Measurements from ENCODE around the gene PRKCB.
"Not testable (repeated sequence)": the region's sequence is repeated elsewhere in the genome, so short reads cannot be mapped to it uniquely, and the experiment has no call there.

The PRKCB gene

DNA sequence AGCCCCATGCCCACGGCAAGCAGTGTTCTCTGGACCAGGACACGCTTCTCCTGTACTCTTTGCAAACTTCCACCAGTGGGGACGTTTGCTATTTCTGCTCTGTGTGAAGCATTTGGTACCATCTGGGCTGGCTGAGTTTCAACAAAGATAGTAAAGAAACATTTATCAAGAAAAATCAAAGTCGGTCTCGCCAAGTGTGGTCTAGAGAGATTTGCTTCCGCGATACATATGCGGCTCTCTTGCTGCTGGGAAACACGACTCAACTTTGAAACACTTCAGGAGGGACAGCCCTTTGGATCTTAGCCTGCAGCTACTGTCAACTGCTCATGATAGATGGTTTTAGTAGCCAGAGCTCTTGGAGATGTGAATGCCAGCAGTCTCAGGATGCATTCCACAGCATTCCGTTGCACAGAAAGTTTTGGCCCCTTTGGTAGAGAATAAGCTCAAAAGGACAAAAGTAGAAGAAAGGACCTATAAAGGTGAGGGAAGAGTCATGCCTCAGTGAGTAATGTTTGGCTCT, 252.2 kb downstream of the PRKCB start:
- Histone ChIP-seq H3K27ac (ENCODE audit: low read depth, low read length) (no peak overlapping the region), H3K9ac (ENCODE audit: low read length in 5 of 5) (no peak overlapping the region), H3K9me3 (ENCODE audit: control insufficient read depth in 5 of 5, low read length in 5 of 5) (peaks cover 0 to 21% (median 16%) of the 10 kb centered on the region in 5 donors), H3K36me3 (ENCODE audit: control insufficient read depth in 5 of 5, insufficient read depth in 5 of 5, low read length in 5 of 5) (no peaks in the 10 kb centered on the region), H3K4me3 (ENCODE audit: low read depth in 1 of 5, low read length in 5 of 5) (no peak overlapping the region), H3K4me1 (ENCODE audit: control insufficient read depth in 5 of 5, insufficient read depth in 5 of 5, low read length in 5 of 5) (peaks cover 0 to 7% (median 0%) of the 10 kb centered on the region in 5 donors), H3K27me3 (ENCODE audit: control insufficient read depth in 5 of 5, insufficient read depth in 4 of 5, low read length in 5 of 5) (no peaks in the 10 kb centered on the region)

DNA sequence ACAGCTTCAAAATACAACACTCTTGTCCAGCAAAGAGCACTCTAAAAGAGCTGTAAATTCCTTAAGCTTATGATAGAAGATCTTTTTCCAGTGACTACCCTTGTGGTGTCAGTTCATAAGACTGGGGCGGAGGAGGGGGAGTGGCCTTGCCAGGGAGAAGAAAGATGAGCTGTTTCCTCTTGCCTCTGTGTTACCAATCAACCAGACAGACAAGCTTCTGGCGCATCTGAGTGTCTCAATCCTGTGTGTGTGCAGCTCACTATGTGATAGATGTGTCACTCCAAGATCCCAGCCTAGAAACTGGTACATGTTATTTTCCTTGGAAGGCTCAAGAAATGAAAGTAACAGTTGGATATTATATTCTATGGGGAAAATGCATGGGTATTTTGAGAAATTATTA, 253.0 kb downstream of the PRKCB start:
- H3K9me3 ChIP-seq (ENCODE audit: control insufficient read depth in 5 of 5, low read length in 5 of 5), result peaks cover 0 to 21% (median 16%) of the 10 kb centered on the region in 5 donors
- no peak overlapping the region for H3K9ac ChIP-seq (ENCODE audit: low read length in 5 of 5)
- H3K36me3 ChIP-seq (ENCODE audit: control insufficient read depth in 5 of 5, insufficient read depth in 5 of 5, low read length in 5 of 5), result no peaks in the 10 kb centered on the region
- H3K4me3 ChIP-seq (ENCODE audit: low read depth in 1 of 5, low read length in 5 of 5), result no peak overlapping the region
- no peak overlapping the region for H3K27ac ChIP-seq (ENCODE audit: low read depth, low read length)
- H3K27me3 ChIP-seq (ENCODE audit: control insufficient read depth in 5 of 5, insufficient read depth in 4 of 5, low read length in 5 of 5), result no peaks in the 10 kb centered on the region
- H3K4me1 ChIP-seq (ENCODE audit: control insufficient read depth in 5 of 5, insufficient read depth in 5 of 5, low read length in 5 of 5), result peaks cover 0 to 7% (median 0%) of the 10 kb centered on the region in 5 donors

DNA sequence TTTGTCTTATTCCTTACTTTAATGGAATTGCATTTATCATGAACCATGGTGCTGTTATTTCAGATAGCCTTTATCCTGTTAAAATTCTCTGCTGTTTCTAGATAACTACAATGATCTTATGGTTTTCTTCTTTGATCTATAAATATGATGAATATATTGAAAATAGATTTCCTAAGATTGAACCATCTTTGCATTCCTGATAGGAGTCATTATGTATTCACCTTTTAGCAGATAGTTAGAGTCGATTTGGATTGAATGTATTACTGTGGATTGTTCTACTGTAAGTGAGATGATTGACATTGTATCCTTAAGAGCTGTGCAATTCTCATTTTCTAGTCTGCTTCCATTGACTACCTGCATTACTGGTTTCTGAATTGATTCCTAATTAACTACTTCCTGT, 255.3 kb downstream of the PRKCB start:
- H3K36me3 ChIP-seq (ENCODE audit: control insufficient read depth in 5 of 5, insufficient read depth in 5 of 5, low read length in 5 of 5), result no peaks in the 10 kb centered on the region
- H3K9ac ChIP-seq (ENCODE audit: low read length in 5 of 5), result no peak overlapping the region
- H3K27me3 ChIP-seq (ENCODE audit: control insufficient read depth in 5 of 5, insufficient read depth in 4 of 5, low read length in 5 of 5), result no peaks in the 10 kb centered on the region
- peaks cover 0 to 21% (median 16%) of the 10 kb centered on the region in 5 donors for H3K9me3 ChIP-seq (ENCODE audit: control insufficient read depth in 5 of 5, low read length in 5 of 5)
- no peak overlapping the region for H3K4me3 ChIP-seq (ENCODE audit: low read depth in 1 of 5, low read length in 5 of 5)
- H3K4me1 ChIP-seq (ENCODE audit: control insufficient read depth in 5 of 5, insufficient read depth in 5 of 5, low read length in 5 of 5), result peaks cover 0 to 7% (median 0%) of the 10 kb centered on the region in 5 donors
- no peak overlapping the region for H3K27ac ChIP-seq (ENCODE audit: low read depth, low read length)

DNA sequence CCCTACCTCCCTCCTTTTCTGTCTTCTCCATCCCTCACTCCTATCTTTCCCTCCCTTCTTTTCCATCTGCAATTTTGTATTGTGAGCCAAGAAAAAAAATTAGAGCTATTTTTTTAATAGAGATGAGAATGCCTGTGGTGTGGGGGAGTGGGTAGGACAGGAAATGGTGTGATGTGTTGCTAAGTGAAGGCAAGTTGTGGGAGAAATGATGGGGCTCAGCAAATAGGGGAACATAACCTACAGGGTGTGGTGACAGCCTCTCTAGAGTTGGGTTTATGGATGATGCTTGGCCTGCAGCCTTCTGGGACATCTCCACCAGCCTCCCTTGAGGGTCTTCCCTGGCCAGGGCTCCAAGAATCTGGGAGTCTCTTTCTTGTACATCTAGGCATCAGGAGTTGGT, 257.3 kb downstream of the PRKCB start:
- peaks cover 0 to 21% (median 16%) of the 10 kb centered on the region in 5 donors for H3K9me3 ChIP-seq (ENCODE audit: control insufficient read depth in 5 of 5, low read length in 5 of 5)
- H3K9ac ChIP-seq (ENCODE audit: low read length in 5 of 5), result no peak overlapping the region
- H3K27me3 ChIP-seq (ENCODE audit: control insufficient read depth in 5 of 5, insufficient read depth in 4 of 5, low read length in 5 of 5), result no peaks in the 10 kb centered on the region
- H3K36me3 ChIP-seq (ENCODE audit: control insufficient read depth in 5 of 5, insufficient read depth in 5 of 5, low read length in 5 of 5), result no peaks in the 10 kb centered on the region
- H3K27ac ChIP-seq (ENCODE audit: low read depth, low read length), result no peak overlapping the region
- H3K4me3 ChIP-seq (ENCODE audit: low read depth in 1 of 5, low read length in 5 of 5), result no peak overlapping the region
- peaks cover 0 to 2% (median 0%) of the 10 kb centered on the region in 5 donors for H3K4me1 ChIP-seq (ENCODE audit: control insufficient read depth in 5 of 5, insufficient read depth in 5 of 5, low read length in 5 of 5)

DNA sequence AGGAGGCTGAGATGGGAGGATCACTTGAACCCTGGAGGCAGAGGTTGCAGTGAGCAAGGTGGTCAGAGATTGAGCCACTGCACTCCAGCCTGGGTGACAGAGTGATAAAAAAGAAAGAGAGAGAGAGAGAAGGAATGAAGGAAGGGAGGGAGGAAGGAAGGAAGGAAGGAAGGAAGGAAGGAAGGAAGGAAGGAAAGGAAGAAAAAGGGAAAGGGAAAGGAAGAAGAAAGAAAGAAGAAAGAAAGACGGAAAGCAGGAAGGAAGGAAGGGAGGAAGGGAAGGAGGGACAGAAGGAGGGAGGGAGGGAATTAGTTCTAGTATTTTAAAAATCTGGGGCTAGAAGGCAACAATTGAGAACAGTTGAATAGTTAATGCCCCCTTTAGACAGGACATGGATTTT, 258.9 kb downstream of the PRKCB start:
- H3K9me3 ChIP-seq (ENCODE audit: control insufficient read depth in 5 of 5, low read length in 5 of 5), result peaks cover 0 to 21% (median 16%) of the 10 kb centered on the region in 5 donors
- no peak overlapping the region for H3K27ac ChIP-seq (ENCODE audit: low read depth, low read length)
- H3K36me3 ChIP-seq (ENCODE audit: control insufficient read depth in 5 of 5, insufficient read depth in 5 of 5, low read length in 5 of 5), result no peaks in the 10 kb centered on the region
- H3K9ac ChIP-seq (ENCODE audit: low read length in 5 of 5), result no peak overlapping the region
- no peak overlapping the region for H3K4me3 ChIP-seq (ENCODE audit: low read depth in 1 of 5, low read length in 5 of 5)
- no peaks in the 10 kb centered on the region for H3K27me3 ChIP-seq (ENCODE audit: control insufficient read depth in 5 of 5, insufficient read depth in 4 of 5, low read length in 5 of 5)
- no peaks in the 10 kb centered on the region for H3K4me1 ChIP-seq (ENCODE audit: control insufficient read depth in 5 of 5, insufficient read depth in 5 of 5, low read length in 5 of 5)

DNA sequence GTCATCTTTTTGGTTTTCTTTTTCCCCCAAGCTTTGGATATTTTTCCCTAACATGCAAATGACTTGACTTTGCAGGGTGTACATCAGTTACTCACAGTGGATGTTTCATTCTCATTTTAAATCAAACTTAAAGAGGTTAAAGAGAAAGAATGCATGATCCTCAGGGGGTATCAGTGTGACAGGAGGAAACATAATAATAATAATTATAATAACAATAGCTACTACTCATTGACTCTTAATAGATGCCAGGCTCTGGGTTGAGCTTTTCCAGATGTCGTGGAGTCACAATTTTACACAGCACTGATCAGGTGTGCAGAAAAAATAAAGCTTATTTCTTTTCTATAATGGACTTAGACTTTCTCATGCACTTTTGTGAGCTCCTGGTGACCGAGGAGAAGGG, 263.1 kb downstream of the PRKCB start:
- Histone ChIP-seq H3K9ac (ENCODE audit: low read length in 5 of 5) (no peak overlapping the region), H3K4me3 (ENCODE audit: low read depth in 1 of 5, low read length in 5 of 5) (no peak overlapping the region), H3K4me1 (ENCODE audit: control insufficient read depth in 5 of 5, insufficient read depth in 5 of 5, low read length in 5 of 5) (no peaks in the 10 kb centered on the region), H3K27ac (ENCODE audit: low read depth, low read length) (no peak overlapping the region), H3K27me3 (ENCODE audit: control insufficient read depth in 5 of 5, insufficient read depth in 4 of 5, low read length in 5 of 5) (no peaks in the 10 kb centered on the region), H3K36me3 (ENCODE audit: control insufficient read depth in 5 of 5, insufficient read depth in 5 of 5, low read length in 5 of 5) (no peaks in the 10 kb centered on the region), H3K9me3 (ENCODE audit: control insufficient read depth in 5 of 5, low read length in 5 of 5) (no peaks in the 10 kb centered on the region)

DNA sequence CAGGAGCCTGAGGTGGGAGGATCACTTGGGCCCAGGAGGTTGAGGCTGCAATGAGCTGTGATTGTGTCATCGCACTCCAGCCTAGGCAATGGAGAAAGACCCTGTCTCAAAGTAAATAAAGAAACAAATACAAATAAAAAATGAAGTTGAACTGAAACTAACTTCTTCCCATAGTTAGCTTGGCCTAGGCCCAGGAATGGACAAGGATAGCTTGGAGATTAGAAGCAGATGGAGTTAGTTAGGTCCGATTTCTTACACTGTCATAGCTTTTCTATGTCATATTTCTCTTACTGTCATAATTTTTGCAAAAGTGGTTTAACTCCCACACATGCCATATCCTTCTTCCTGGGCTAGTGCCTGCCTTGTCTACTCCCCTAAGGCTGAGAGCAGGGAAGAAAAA, 265.6 kb downstream of the PRKCB start:
- Histone ChIP-seq H3K9me3 (ENCODE audit: control insufficient read depth in 5 of 5, low read length in 5 of 5) (no peaks in the 10 kb centered on the region), H3K36me3 (ENCODE audit: control insufficient read depth in 5 of 5, insufficient read depth in 5 of 5, low read length in 5 of 5) (no peaks in the 10 kb centered on the region), H3K27me3 (ENCODE audit: control insufficient read depth in 5 of 5, insufficient read depth in 4 of 5, low read length in 5 of 5) (no peaks in the 10 kb centered on the region), H3K9ac (ENCODE audit: low read length in 5 of 5) (no peak overlapping the region), H3K4me3 (ENCODE audit: low read depth in 1 of 5, low read length in 5 of 5) (no peak overlapping the region), H3K4me1 (ENCODE audit: control insufficient read depth in 5 of 5, insufficient read depth in 5 of 5, low read length in 5 of 5) (no peaks in the 10 kb centered on the region), H3K27ac (ENCODE audit: low read depth, low read length) (no peak overlapping the region)

DNA sequence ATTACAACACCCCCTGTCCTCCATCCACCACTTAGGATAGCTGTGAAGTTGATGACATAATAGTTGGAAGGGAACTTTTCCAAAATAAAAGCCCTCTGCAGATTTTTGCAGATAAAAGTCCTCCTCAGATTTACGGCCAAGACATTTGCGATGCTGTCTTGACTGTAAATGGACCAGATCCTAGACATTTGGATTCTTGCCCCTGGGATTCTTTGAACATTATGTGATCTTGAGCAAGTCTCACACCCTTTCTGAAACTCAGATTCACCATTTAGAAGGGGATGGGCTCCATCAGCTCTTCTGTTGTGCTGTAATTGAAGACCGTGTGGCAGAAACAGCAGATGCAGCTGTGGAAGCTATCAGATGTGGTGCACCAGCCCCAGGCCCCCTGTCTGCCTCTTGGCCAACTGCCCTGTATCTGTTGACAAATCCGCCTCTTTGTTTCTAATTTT, 266.5 kb downstream of the PRKCB start:
- Histone ChIP-seq H3K9ac (ENCODE audit: low read length in 5 of 5) (no peak overlapping the region), H3K27ac (ENCODE audit: low read depth, low read length) (no peak overlapping the region), H3K36me3 (ENCODE audit: control insufficient read depth in 5 of 5, insufficient read depth in 5 of 5, low read length in 5 of 5) (no peaks in the 10 kb centered on the region), H3K4me3 (ENCODE audit: low read depth in 1 of 5, low read length in 5 of 5) (no peak overlapping the region), H3K9me3 (ENCODE audit: control insufficient read depth in 5 of 5, low read length in 5 of 5) (no peaks in the 10 kb centered on the region), H3K4me1 (ENCODE audit: control insufficient read depth in 5 of 5, insufficient read depth in 5 of 5, low read length in 5 of 5) (no peaks in the 10 kb centered on the region), H3K27me3 (ENCODE audit: control insufficient read depth in 5 of 5, insufficient read depth in 4 of 5, low read length in 5 of 5) (no peaks in the 10 kb centered on the region)

DNA sequence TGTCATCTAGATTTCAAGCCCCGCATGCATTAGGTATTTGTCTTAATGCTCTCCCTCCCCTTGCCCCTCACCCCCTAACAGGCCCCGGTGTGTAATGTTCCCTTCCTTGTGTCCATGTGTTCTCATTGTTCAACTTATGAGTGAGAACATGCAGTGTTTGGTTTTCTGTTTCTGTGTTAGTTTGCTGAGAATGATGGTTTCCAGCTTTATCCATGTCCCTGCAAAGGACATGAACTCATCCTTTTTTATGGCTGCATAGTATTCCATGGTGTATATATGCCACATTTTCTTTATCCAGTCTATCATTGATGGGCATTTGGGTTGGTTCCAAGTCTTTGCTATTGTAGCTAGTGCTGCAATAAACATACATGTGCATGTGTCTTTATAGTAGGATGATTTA, 269.7 kb downstream of the PRKCB start:
- not testable (repeated sequence) for H3K9ac ChIP-seq (ENCODE audit: low read length in 5 of 5); H3K9me3 ChIP-seq (ENCODE audit: control insufficient read depth in 5 of 5, low read length in 5 of 5); H3K36me3 ChIP-seq (ENCODE audit: control insufficient read depth in 5 of 5, insufficient read depth in 5 of 5, low read length in 5 of 5); H3K27me3 ChIP-seq (ENCODE audit: control insufficient read depth in 5 of 5, insufficient read depth in 4 of 5, low read length in 5 of 5); H3K4me3 ChIP-seq (ENCODE audit: low read depth in 1 of 5, low read length in 5 of 5); H3K27ac ChIP-seq (ENCODE audit: low read depth, low read length); H3K4me1 ChIP-seq (ENCODE audit: control insufficient read depth in 5 of 5, insufficient read depth in 5 of 5, low read length in 5 of 5)

DNA sequence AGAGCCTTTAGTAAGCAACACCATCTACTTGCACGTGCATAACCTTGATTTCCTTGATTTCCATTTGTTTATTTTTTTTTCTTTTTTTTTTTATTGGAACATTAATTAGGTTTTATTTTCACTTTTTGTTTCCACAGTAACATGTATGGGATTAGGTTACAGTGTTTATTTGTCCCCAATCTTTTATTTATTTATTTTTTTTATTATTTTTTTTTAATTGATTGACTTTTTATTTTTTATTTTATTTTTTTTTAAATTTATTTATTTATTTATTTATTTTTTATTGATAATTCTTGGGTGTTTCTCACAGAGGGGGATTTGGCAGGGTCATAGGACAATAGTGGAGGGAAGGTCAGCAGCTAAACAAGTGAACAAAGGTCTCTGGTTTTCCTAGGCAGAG, 272.3 kb downstream of the PRKCB start:
- H3K4me1 ChIP-seq (ENCODE audit: control insufficient read depth in 5 of 5, insufficient read depth in 5 of 5, low read length in 5 of 5), result not testable (repeated sequence)

More for the DNA sequence above, 272.3 kb downstream of the PRKCB start:
- H3K27ac ChIP-seq (ENCODE audit: low read depth, low read length); H3K4me3 ChIP-seq (ENCODE audit: low read depth in 1 of 5, low read length in 5 of 5); H3K36me3 ChIP-seq (ENCODE audit: control insufficient read depth in 5 of 5, insufficient read depth in 5 of 5, low read length in 5 of 5); H3K9ac ChIP-seq (ENCODE audit: low read length in 5 of 5); H3K9me3 ChIP-seq (ENCODE audit: control insufficient read depth in 5 of 5, low read length in 5 of 5); H3K27me3 ChIP-seq (ENCODE audit: control insufficient read depth in 5 of 5, insufficient read depth in 4 of 5, low read length in 5 of 5): not testable (repeated sequence)

All from subcutaneous abdominal adipose tissue (tissue), 5 donors.